Skin of body (tissue), 2 donors: ENCODE measurements around the gene SLA2. TPM values are rescaled to one million over a fixed set of nuclear protein-coding genes. Genes with fewer than 3 reads are reported as not detected.
"Not testable (repeated sequence)": the region's sequence is repeated elsewhere in the genome, so short reads cannot be mapped to it uniquely, and the experiment has no call there.

Experiments
- DNase-seq: peaks from one replicate; lab custom pipeline; 2025; lab: John Stamatoyannopoulos, UW
- total RNA-seq: library from RNA; depleted of rRNA; stranded (reverse); fragments of >200 nt; gene quantifications from one replicate; pipeline ENCODE4 v1.2.3, GENCODE V29; 2014

SLA2 gene
- total RNA-seq, 1 donor from 2014 or later = 0.39 TPM

- no peak for DNase-seq
Observed at GRCh38 chr20:36645353-36645752, 643 bp downstream of the SLA2 start.

- DNase-seq = no peak
Observed at GRCh38 chr20:36644706-36645095, 1.3 kb downstream of the SLA2 start.

- no peak for DNase-seq
Observed at GRCh38 chr20:36644032-36644705, 1.8 kb downstream of the SLA2 start.

- no peak for DNase-seq
Observed at GRCh38 chr20:36642136-36642535, 3.9 kb downstream of the SLA2 start.

GRCh38 chr20:36641506-36641843 lies 4.5 kb downstream of the SLA2 start:
- no peak for DNase-seq

GRCh38 chr20:36638876-36639400 lies 7.1 kb downstream of the SLA2 start:
- DNase-seq = not testable (repeated sequence)

GRCh38 chr20:36634342-36634741 lies 11.7 kb downstream of the SLA2 start:
- DNase-seq = no peak

- no peak for DNase-seq
Observed at GRCh38 chr20:36633285-36633772, 12.7 kb downstream of the SLA2 start.

GRCh38 chr20:36632487-36633284 lies 13.3 kb downstream of the SLA2 start:
- no peak for DNase-seq

- DNase-seq = no peak
Observed at GRCh38 chr20:36632147-36632486, 13.9 kb downstream of the SLA2 start.

- DNase-seq = no peak
Observed at GRCh38 chr20:36631646-36632045, 14.3 kb downstream of the SLA2 start.

GRCh38 chr20:36629719-36630681 lies 16.0 kb downstream of the SLA2 start:
- DNase-seq = no peak

- DNase-seq = no peak
Observed at GRCh38 chr20:36628076-36628475, 17.9 kb downstream of the SLA2 start.

- no peak for DNase-seq
Observed at GRCh38 chr20:36624944-36625324, 21.1 kb downstream of the SLA2 start.

- no peak for DNase-seq
Observed at GRCh38 chr20:36624068-36624943, 21.7 kb downstream of the SLA2 start.

GRCh38 chr20:36623444-36623843 lies 22.6 kb downstream of the SLA2 start:
- no peak for DNase-seq

- no peak for DNase-seq
Observed at GRCh38 chr20:36620917-36621316, 25.1 kb downstream of the SLA2 start.

- no peak for DNase-seq
Observed at GRCh38 chr20:36614781-36615557, 31.0 kb downstream of the SLA2 start.

- no peak for DNase-seq
Observed at GRCh38 chr20:36613974-36614373, 32.0 kb downstream of the SLA2 start.

GRCh38 chr20:36611625-36612024 lies 34.4 kb downstream of the SLA2 start:
- no peak for DNase-seq
